Mesenchymal stem cell (in vitro differentiated cells and primary cell): ENCODE data around the gene CAMTA1.

Experiments
- DNase-seq: peaks from one replicate; pipeline ENCODE4 v3.0.0-alpha.2; 2013
- H2AFZ ChIP-seq: one replicate; pipeline ENCODE4 v1.6.1; 2013; ENCODE audit warnings: low read depth, mild to moderate bottlenecking, control low read depth, inconsistent platforms, low read length, moderate library complexity
- H2AK5ac ChIP-seq: 2 replicates; pipeline ENCODE4 v1.6.1; 2013; ENCODE audit warnings: low read length, moderate library complexity, mild to moderate bottlenecking, inconsistent platforms; ENCODE audit not compliant: severe bottlenecking
- H2BK120ac ChIP-seq: one replicate; pipeline ENCODE4 v1.6.1; 2013; ENCODE audit warnings: low read depth, mild to moderate bottlenecking, inconsistent platforms, low read length, moderate library complexity
- H2BK12ac ChIP-seq, 2 experiments: one replicate each; pipeline ENCODE4 v1.6.1; 2013; ENCODE audit warnings: inconsistent platforms in 2 of 2, low read length in 2 of 2, mild to moderate bottlenecking in 2 of 2, moderate library complexity in 2 of 2, control low read depth in 1 of 2
- H2BK15ac ChIP-seq: one replicate; pipeline ENCODE4 v1.6.1; 2013; ENCODE audit warnings: mild to moderate bottlenecking, low read depth, inconsistent platforms; ENCODE audit not compliant: poor library complexity, severe bottlenecking
- H2BK5ac ChIP-seq: 2 replicates; pipeline ENCODE4 v1.6.1; 2013; ENCODE audit warnings: low read depth, mild to moderate bottlenecking, low read length, control low read depth, inconsistent platforms; ENCODE audit not compliant: poor library complexity, severe bottlenecking
- H3K14ac ChIP-seq, 2 experiments: one replicate each; pipeline ENCODE4 v1.6.1; 2013; ENCODE audit warnings: inconsistent platforms in 2 of 2, low read length in 2 of 2, control low read depth in 1 of 2, mild to moderate bottlenecking in 1 of 2, moderate library complexity in 1 of 2
- H3K18ac ChIP-seq, 2 experiments: one replicate each; pipeline ENCODE4 v1.6.1; 2013; ENCODE audit warnings: inconsistent platforms in 2 of 2, low read length in 2 of 2, control low read depth in 1 of 2, low read depth in 1 of 2, mild to moderate bottlenecking in 1 of 2
- H3K23ac ChIP-seq, 2 experiments: one replicate each; pipeline ENCODE4 v1.6.1; 2013; ENCODE audit warnings: inconsistent platforms in 2 of 2, low read length in 2 of 2, mild to moderate bottlenecking in 2 of 2, moderate library complexity in 2 of 2, control low read depth in 1 of 2
- H3K27ac ChIP-seq: 2 replicates; pipeline ENCODE4 v1.5.1; 2013; ENCODE audit warnings: mild to moderate bottlenecking, moderate library complexity, low read length, control low read depth, inconsistent platforms; ENCODE audit not compliant: poor library complexity, severe bottlenecking
- H3K27me3 ChIP-seq, 2 experiments: 2 replicates each; pipeline versions ENCODE4 v1.6.1 to v1.7.0; 2013; ENCODE audit warnings: low read length in 2 of 2, mild to moderate bottlenecking in 2 of 2, moderate library complexity in 2 of 2, control low read depth in 1 of 2, inconsistent platforms in 1 of 2; ENCODE audit not compliant: control insufficient read depth in 1 of 2, insufficient read depth in 1 of 2
- H3K36me3 ChIP-seq, 2 experiments: 2 replicates each; pipeline versions ENCODE4 v1.6.1 to v1.7.0; 2013; ENCODE audit warnings: low read length in 2 of 2, control low read depth in 1 of 2, inconsistent platforms in 1 of 2, low read depth in 1 of 2, mild to moderate bottlenecking in 1 of 2; ENCODE audit not compliant: insufficient read depth in 2 of 2, control insufficient read depth in 1 of 2
- H3K4ac ChIP-seq, 2 experiments: one replicate each; pipeline ENCODE4 v1.6.1; 2013; ENCODE audit warnings: inconsistent platforms in 2 of 2, low read length in 2 of 2, mild to moderate bottlenecking in 2 of 2, moderate library complexity in 2 of 2, control low read depth in 1 of 2, low read depth in 1 of 2
- H3K4me1 ChIP-seq: 2 replicates; pipeline ENCODE4 v1.6.1; 2013; ENCODE audit warnings: low read depth, low read length, control low read depth; ENCODE audit not compliant: control insufficient read depth, insufficient read depth
- H3K4me2 ChIP-seq: 2 replicates; pipeline ENCODE4 v1.6.1; 2013; ENCODE audit warnings: low read length, mild to moderate bottlenecking, inconsistent platforms; ENCODE audit not compliant: poor library complexity, severe bottlenecking
- H3K4me3 ChIP-seq, 2 experiments: 2 replicates each; pipeline versions ENCODE4 v1.5.1 to v1.7.0; 2013; ENCODE audit warnings: low read length in 2 of 2, mild to moderate bottlenecking in 2 of 2, control low read depth in 1 of 2, low read depth in 1 of 2; ENCODE audit not compliant: insufficient read depth in 1 of 2
- H3K79me1 ChIP-seq: replicated peaks from 2 replicates; pipeline ENCODE4 v1.6.1; 2013; ENCODE audit warnings: mild to moderate bottlenecking, control low read depth, low read length, inconsistent platforms; ENCODE audit not compliant: poor library complexity, severe bottlenecking
- H3K9ac ChIP-seq: 2 replicates; pipeline ENCODE4 v1.7.0; 2013; ENCODE audit warnings: mild to moderate bottlenecking, low read length, moderate library complexity
- H3K9me3 ChIP-seq: 2 replicates; pipeline ENCODE4 v1.7.0; 2013; ENCODE audit warnings: mild to moderate bottlenecking, low read length; ENCODE audit not compliant: control insufficient read depth
- H4K8ac ChIP-seq: one replicate; pipeline ENCODE4 v1.6.1; 2013; ENCODE audit warnings: inconsistent platforms, mild to moderate bottlenecking, low read length, moderate library complexity
- H4K91ac ChIP-seq: one replicate; pipeline ENCODE4 v1.6.1; 2013; ENCODE audit warnings: mild to moderate bottlenecking, low read length, inconsistent platforms
- WGBS: methylation state at CpG from one replicate; pipeline ENCODE4 v1.1.7; 2013; ENCODE audit warnings: mixed read lengths; 5-methylcytosine and 5-hydroxymethylcytosine counted together

CAMTA1 gene

DNA sequence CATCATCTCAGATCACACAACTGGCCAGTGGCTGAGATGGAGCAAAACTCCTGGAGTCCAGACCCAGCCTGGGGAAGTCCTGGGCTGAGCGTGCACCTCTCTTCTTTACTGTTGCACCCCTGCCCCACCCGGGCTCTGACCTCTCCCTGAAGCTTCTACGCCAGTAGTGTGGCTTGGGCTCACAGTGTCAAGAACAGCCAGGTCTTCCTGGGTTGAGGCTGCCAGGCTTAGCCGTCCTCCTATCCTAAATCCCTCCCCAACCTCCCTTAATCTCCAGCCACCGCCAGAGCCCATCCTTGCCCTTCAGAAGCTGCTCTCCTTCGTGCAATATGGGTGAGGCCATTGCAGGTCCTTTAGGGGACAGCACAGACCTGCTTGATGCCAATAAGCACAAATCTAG lies 586.7 kb downstream of the CAMTA1 start:
- Histone ChIP-seq H3K36me3 (no peaks in the 10 kb centered on the region), H3K4ac (no peak overlapping the region), H3K4me3 (no peak overlapping the region), H3K9ac (no peak overlapping the region), H3K27ac (no peak overlapping the region), H3K27me3 (peaks cover 0 to 19% of the 10 kb centered on the region in 2 experiments), H3K23ac (no peak overlapping the region), H2BK15ac (no peak overlapping the region), H2BK120ac (no peak overlapping the region), H3K4me1 (peaks cover 2% of the 10 kb centered on the region), H2AK5ac (no peak overlapping the region), H4K8ac (no peak overlapping the region), H3K79me1 (no peaks in the 10 kb centered on the region), H3K4me2 (no peak overlapping the region), H2BK12ac (no peak overlapping the region), H2AFZ (no peak overlapping the region), H3K9me3 (peaks cover 2% of the 10 kb centered on the region), H3K14ac (no peak overlapping the region), H4K91ac (no peak overlapping the region), H3K18ac (no peak overlapping the region), H2BK5ac (no peak overlapping the region)
- WGBS, result 78% methylated on average over 6 of the region's 6 CpGs
- DNase-seq, result no peak

DNA sequence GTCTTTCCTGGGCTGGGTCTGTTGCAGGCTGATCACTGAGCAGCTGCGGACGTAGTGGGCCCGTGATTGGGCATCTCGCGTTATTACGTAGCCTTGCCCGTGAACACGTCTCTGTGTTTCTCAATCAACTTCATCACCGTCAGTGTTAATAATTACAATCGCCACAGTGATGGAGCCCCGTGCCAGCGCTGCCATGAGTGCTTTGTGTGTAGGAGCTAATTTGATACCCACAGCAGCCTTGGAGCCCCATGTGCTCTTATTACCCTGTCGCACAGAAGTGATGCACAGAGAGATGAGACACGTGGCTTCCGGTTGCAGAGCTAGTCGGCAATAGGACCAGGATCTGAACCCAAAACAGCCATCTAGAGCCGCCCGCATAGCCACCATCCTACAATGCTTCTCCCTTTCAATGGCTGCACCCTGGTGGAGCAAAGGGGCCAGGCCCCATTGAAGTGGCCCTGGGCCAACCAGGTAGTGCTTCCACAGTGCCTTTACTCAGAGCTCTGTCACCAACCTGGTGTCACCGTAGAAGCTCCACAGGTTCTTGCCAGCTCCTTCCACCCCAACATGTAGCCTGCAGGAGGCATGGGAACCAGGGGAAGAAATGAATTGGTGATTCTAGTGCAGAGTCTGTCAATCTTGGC lies 587.3 kb downstream of the CAMTA1 start:
- H3K4me3 ChIP-seq, result no peak overlapping the region
- H3K79me1 ChIP-seq, result no peaks in the 10 kb centered on the region
- no peak overlapping the region for H2BK120ac ChIP-seq
- no peak overlapping the region for H2BK12ac ChIP-seq
- no peak overlapping the region for H3K9ac ChIP-seq
- no peak overlapping the region for H2AFZ ChIP-seq
- no peak overlapping the region for H4K91ac ChIP-seq
- no peaks in the 10 kb centered on the region for H3K4me1 ChIP-seq
- H3K4me2 ChIP-seq, result no peak overlapping the region
- H2BK5ac ChIP-seq, result no peak overlapping the region
- no peak overlapping the region for H4K8ac ChIP-seq
- H3K4ac ChIP-seq, result no peak overlapping the region
- no peak for DNase-seq
- WGBS, result 96% methylated on average over 19 of the region's 19 CpGs
- H3K27me3 ChIP-seq, result peaks cover 0 to 19% of the 10 kb centered on the region in 2 experiments
- peaks cover 2% of the 10 kb centered on the region for H3K9me3 ChIP-seq
- H2BK15ac ChIP-seq, result no peak overlapping the region
- no peak overlapping the region for H3K23ac ChIP-seq
- no peak overlapping the region for H2AK5ac ChIP-seq
- H3K18ac ChIP-seq, result no peak overlapping the region
- H3K36me3 ChIP-seq, result no peaks in the 10 kb centered on the region
- H3K14ac ChIP-seq, result no peak overlapping the region
- H3K27ac ChIP-seq, result no peak overlapping the region

DNA sequence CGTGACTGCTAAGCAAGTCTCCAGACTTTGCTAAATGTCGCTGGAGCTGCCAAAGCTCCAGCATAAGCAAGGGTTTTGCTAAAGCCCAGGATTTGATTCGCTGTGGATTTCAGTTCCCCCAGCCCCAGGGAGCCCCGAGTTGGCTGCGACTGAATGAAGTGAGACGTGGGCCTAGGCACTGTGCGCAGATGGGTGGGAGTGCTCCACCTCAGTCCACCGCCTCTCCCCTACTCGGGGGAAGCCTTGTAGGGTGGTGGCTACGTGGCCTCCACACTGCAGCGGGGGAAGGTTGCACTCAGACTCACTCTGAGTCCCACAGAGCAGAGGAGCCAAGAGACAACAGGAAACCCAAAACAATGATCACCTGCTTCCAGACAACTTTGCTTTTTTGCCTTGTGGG lies 588.0 kb downstream of the CAMTA1 start:
- Histone ChIP-seq H3K4me3 (no peak overlapping the region), H3K27me3 (peaks cover 0 to 19% of the 10 kb centered on the region in 2 experiments), H3K4me1 (no peaks in the 10 kb centered on the region), H4K91ac (no peak overlapping the region), H3K9me3 (peaks cover 2% of the 10 kb centered on the region), H2BK5ac (no peak overlapping the region), H2AFZ (no peak overlapping the region), H3K27ac (no peak overlapping the region), H3K9ac (no peak overlapping the region), H4K8ac (no peak overlapping the region), H2AK5ac (no peak overlapping the region), H3K36me3 (no peaks in the 10 kb centered on the region), H3K23ac (no peak overlapping the region), H2BK12ac (no peak overlapping the region), H3K14ac (peak overlapping the region in 1 of 2 experiments; percentile 74), H2BK15ac (no peak overlapping the region), H3K18ac (no peak overlapping the region), H3K79me1 (no peaks in the 10 kb centered on the region), H3K4me2 (no peak overlapping the region), H3K4ac (no peak overlapping the region), H2BK120ac (no peak overlapping the region)
- 88% methylated on average over 11 of the region's 11 CpGs for WGBS
- DNase-seq, result no peak

DNA sequence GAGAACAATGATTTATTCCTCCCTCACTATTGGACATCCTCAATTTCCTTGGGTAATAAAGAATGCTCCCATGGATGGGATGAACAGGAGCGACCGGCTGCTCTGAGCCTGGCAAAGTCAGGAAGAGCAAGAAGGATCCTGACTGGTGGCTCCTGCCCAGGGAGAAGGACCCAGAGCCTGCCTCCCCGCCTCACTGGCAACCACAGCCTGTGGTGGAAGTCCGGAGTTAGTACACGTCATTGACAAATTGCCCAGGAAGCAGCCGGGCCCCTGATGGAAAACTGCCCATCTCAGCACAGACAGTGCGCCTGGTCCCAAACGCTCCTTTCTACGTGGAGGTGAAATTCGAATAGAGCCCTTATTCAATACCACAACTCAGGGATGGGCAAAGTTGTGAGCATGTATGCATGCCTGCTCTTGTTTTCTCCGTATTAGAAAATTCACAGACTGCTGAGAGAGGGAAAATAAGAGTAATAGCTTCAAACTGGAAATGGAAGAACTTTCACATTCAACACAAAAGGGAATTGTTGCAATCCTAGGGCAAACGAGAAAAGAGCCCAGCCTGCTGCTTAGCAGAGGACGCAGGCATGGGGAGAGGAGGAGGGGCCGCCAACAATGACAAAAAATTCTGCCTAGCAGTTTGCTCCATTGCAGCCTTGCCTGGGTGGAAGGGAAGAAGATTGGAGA lies 588.8 kb downstream of the CAMTA1 start:
- WGBS, result 61% methylated on average over 13 of the region's 14 CpGs
- H3K4me1 ChIP-seq, result peaks cover 3% of the 10 kb centered on the region
- no peak overlapping the region for H3K9ac ChIP-seq
- no peak overlapping the region for H2BK15ac ChIP-seq
- no peaks in the 10 kb centered on the region for H3K9me3 ChIP-seq
- H2BK12ac ChIP-seq, result no peak overlapping the region
- no peak overlapping the region for H2BK5ac ChIP-seq
- no peak overlapping the region for H3K4me2 ChIP-seq
- no peaks in the 10 kb centered on the region for H3K36me3 ChIP-seq
- no peak overlapping the region for H2AK5ac ChIP-seq
- H3K4ac ChIP-seq, result no peak overlapping the region
- no peak overlapping the region for H3K23ac ChIP-seq
- H3K4me3 ChIP-seq, result no peak overlapping the region
- no peak overlapping the region for H4K91ac ChIP-seq
- H3K14ac ChIP-seq, result no peak overlapping the region
- no peaks in the 10 kb centered on the region for H3K79me1 ChIP-seq
- no peak for DNase-seq
- peaks cover 0 to 19% of the 10 kb centered on the region in 2 experiments for H3K27me3 ChIP-seq
- H4K8ac ChIP-seq, result no peak overlapping the region
- H3K18ac ChIP-seq, result no peak overlapping the region
- no peak overlapping the region for H3K27ac ChIP-seq
- H2AFZ ChIP-seq, result no peak overlapping the region
- H2BK120ac ChIP-seq, result no peak overlapping the region
